HG02973 (cell line): ENCODE measurements around the gene ZNF26.
"Not testable (repeated sequence)": the region's sequence is repeated elsewhere in the genome, so short reads cannot be mapped to it uniquely, and the experiment has no call there.

Experiments used
- ATAC-seq: cut with Tn5 transposase; IDR thresholded peaks from one replicate; pipeline ENCODE4 v1.9.1; 2021; ENCODE audit warnings: moderate library complexity; ENCODE audit not compliant: unreplicated experiment

Gene ZNF26

GRCh38 chr12:132955094-132956010, 30.8 kb upstream of the ZNF26 start:
- peak; percentile 34 for ATAC-seq

GRCh38 chr12:132956011-132956788, 30.0 kb upstream of the ZNF26 start, which contains the start of gene ZNF605:
ZNF605 (minus strand) TSS chr12:132956306; CDS start chr12:132945635, 10,671 bp downstream.
- peak; percentile 96 for ATAC-seq

GRCh38 chr12:132961790-132962189, 24.4 kb upstream of the ZNF26 start:
- not testable (repeated sequence) for ATAC-seq

- ATAC-seq: not testable (repeated sequence)
Observed at GRCh38 chr12:132963947-132964346, 22.2 kb upstream of the ZNF26 start.

- no peak for ATAC-seq
Observed at GRCh38 chr12:132965796-132966195, 20.4 kb upstream of the ZNF26 start.

GRCh38 chr12:132966676-132967415, 19.3 kb upstream of the ZNF26 start:
- ATAC-seq: no peak

GRCh38 chr12:132967736-132968135, 18.4 kb upstream of the ZNF26 start:
- no peak for ATAC-seq

GRCh38 chr12:132972374-132972773, 13.8 kb upstream of the ZNF26 start:
- no peak for ATAC-seq

GRCh38 chr12:132976870-132977269, 9.3 kb upstream of the ZNF26 start:
- not testable (repeated sequence) for ATAC-seq

GRCh38 chr12:132986885-132987225, 688 bp downstream of the ZNF26 start:
- no peak for ATAC-seq

- no peak for ATAC-seq
Observed at GRCh38 chr12:132998741-132999140, 12.6 kb downstream of the ZNF26 start.

GRCh38 chr12:133010657-133011297, 24.6 kb downstream of the ZNF26 start:
- no peak for ATAC-seq

GRCh38 chr12:133023566-133023965, 37.4 kb downstream of the ZNF26 start:
- ATAC-seq: no peak

- ATAC-seq: no peak
Observed at GRCh38 chr12:133026996-133027395, 40.8 kb downstream of the ZNF26 start.

- peak; percentile 92 for ATAC-seq
Observed at GRCh38 chr12:133037207-133038005, 51.2 kb downstream of the ZNF26 start, which contains the start of gene ZNF84. ZNF84 (plus strand) TSS chr12:133037509; CDS start chr12:133041468, 3,959 bp downstream.

- no peak for ATAC-seq
Observed at GRCh38 chr12:133038118-133038709, 52.0 kb downstream of the ZNF26 start.

GRCh38 chr12:133046698-133047097, 60.5 kb downstream of the ZNF26 start:
- no peak for ATAC-seq

GRCh38 chr12:133057446-133057845, 71.3 kb downstream of the ZNF26 start:
- ATAC-seq: no peak
